Astrocyte (in vitro differentiated cells and primary cell): ENCODE results near the gene C6orf62. TPM values are rescaled to one million over a fixed set of nuclear protein-coding genes. Genes with fewer than 3 reads are reported as not detected.
"Not testable (repeated sequence)": the region's sequence is repeated elsewhere in the genome, so short reads cannot be mapped to it uniquely, and the experiment has no call there.

Source experiments
- DNase-seq: peaks from one replicate; pipeline ENCODE4 v3.0.0-alpha.2; 2010; ENCODE audit warnings: low read depth
- FAIRE-seq: peaks from 2 replicates; lab custom pipeline; 2011; peaks lifted over from hg19 to GRCh38; lab: Jason Lieb, UNC
- H2AFZ ChIP-seq: 2 replicates; pipeline ENCODE4 v1.6.0; 2012; ENCODE audit warnings: low read depth, low read length, inconsistent platforms
- H3K27ac ChIP-seq: 2 replicates; pipeline ENCODE4 v1.5.1; 2011; ENCODE audit warnings: low read depth, low read length, inconsistent platforms
- H3K27me3 ChIP-seq: 2 replicates; pipeline ENCODE4 v1.6.0; 2011; ENCODE audit warnings: low read length, inconsistent platforms; ENCODE audit not compliant: insufficient read depth
- H3K36me3 ChIP-seq: 2 replicates; pipeline ENCODE4 v1.5.1; 2011; ENCODE audit warnings: low read length, inconsistent platforms; ENCODE audit not compliant: insufficient read depth
- H3K4me1 ChIP-seq: 2 replicates; pipeline ENCODE4 v1.5.1; 2011; ENCODE audit warnings: low read length, inconsistent platforms; ENCODE audit not compliant: insufficient read depth
- H3K4me2 ChIP-seq: 2 replicates; pipeline ENCODE4 v1.6.0; 2012; ENCODE audit warnings: low read length, inconsistent platforms
- H3K4me3 ChIP-seq: 2 replicates; pipeline ENCODE4 v1.5.1; 2011; ENCODE audit warnings: low read depth, mild to moderate bottlenecking, low read length, inconsistent platforms; ENCODE audit not compliant: insufficient read depth
- H3K79me2 ChIP-seq: 2 replicates; pipeline ENCODE4 v1.6.0; 2012; ENCODE audit warnings: mild to moderate bottlenecking, low read length, inconsistent platforms; ENCODE audit not compliant: insufficient read depth
- H3K9ac ChIP-seq: 2 replicates; pipeline ENCODE4 v1.6.0; 2012; ENCODE audit warnings: mild to moderate bottlenecking, low read length, inconsistent platforms
- H3K9me3 ChIP-seq: 2 replicates; pipeline ENCODE4 v1.5.1; 2012; ENCODE audit warnings: low read depth, mild to moderate bottlenecking, low read length, inconsistent platforms; ENCODE audit not compliant: insufficient read depth
- H4K20me1 ChIP-seq: 2 replicates; pipeline ENCODE4 v1.6.0; 2012; ENCODE audit warnings: low read length, inconsistent platforms; ENCODE audit not compliant: insufficient read depth
- H3K27ac Mint-ChIP-seq: one replicate; pipeline ENCODE4 v1.8.0; 2021; ENCODE audit warnings: mild to moderate bottlenecking, mixed read lengths; ENCODE audit not compliant: unreplicated experiment
- H3K27me3 Mint-ChIP-seq: one replicate; pipeline ENCODE4 v1.8.0; 2021; ENCODE audit warnings: low read depth, mixed read lengths; ENCODE audit not compliant: unreplicated experiment
- H3K36me3 Mint-ChIP-seq: one replicate; pipeline ENCODE4 v1.8.0; 2021; ENCODE audit warnings: low read depth, mixed read lengths; ENCODE audit not compliant: unreplicated experiment
- H3K4me1 Mint-ChIP-seq: one replicate; pipeline ENCODE4 v1.8.0; 2021; ENCODE audit warnings: low read depth, mixed read lengths; ENCODE audit not compliant: unreplicated experiment
- H3K4me3 Mint-ChIP-seq: one replicate; pipeline ENCODE4 v1.8.0; 2021; ENCODE audit warnings: mild to moderate bottlenecking, moderate library complexity, mixed read lengths; ENCODE audit not compliant: unreplicated experiment
- H3K9me3 Mint-ChIP-seq: one replicate; pipeline ENCODE4 v1.8.0; 2021; ENCODE audit warnings: mild to moderate bottlenecking, mixed read lengths; ENCODE audit not compliant: unreplicated experiment
- CTCF ChIP-seq: IDR thresholded peaks from 2 replicates; pipeline ENCODE4 v1.5.1; 2011; ENCODE audit warnings: low read depth, mild to moderate bottlenecking, inconsistent platforms, low read length, moderate library complexity; ENCODE audit not compliant: insufficient read depth
- EZH2 ChIP-seq: IDR thresholded peaks from 2 replicates; pipeline ENCODE4 v1.6.1; 2012; ENCODE audit warnings: mild to moderate bottlenecking, low read length, inconsistent platforms; ENCODE audit not compliant: insufficient read depth
- total RNA-seq: library from RNA; stranded (reverse); gene quantifications from 2 replicates; pipeline ENCODE4 v1.2.1, GENCODE V29; 2021

Gene C6orf62
- total RNA-seq, 1 donor from 2014 or later = 162 TPM

DNA sequence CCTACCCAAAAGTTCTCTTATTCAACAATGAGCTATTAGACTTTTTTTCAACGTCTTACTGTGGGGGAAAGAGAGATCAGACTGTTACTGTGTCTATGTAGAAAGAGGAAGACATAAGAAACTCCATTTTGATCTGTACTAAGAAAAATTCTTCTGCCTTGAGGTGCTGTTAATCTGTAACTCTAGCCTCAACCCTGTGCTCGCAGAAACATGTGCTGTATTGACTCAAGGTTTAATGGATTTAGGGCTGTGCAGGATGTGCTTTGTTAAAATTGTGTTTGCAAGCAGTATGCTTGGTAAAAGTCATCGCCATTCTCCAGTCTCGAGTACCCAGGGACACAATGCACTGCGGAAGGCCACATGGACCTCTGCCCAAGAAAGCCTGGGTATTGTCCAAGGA is 57.2 kb downstream of the C6orf62 start:
- H3K4me3 ChIP-seq, H3K4me3 Mint-ChIP-seq, H3K9ac ChIP-seq, H3K27ac Mint-ChIP-seq, H2AFZ ChIP-seq, H3K27me3 Mint-ChIP-seq, H3K27me3 ChIP-seq, H3K9me3 Mint-ChIP-seq, H3K4me2 ChIP-seq, H3K9me3 ChIP-seq, H3K4me1 Mint-ChIP-seq, H3K27ac ChIP-seq, DNase-seq, FAIRE-seq, H3K4me1 ChIP-seq, H4K20me1 ChIP-seq: not testable (repeated sequence)
- H3K79me2 ChIP-seq = peaks cover 42% of the 10 kb centered on the region
- peaks cover 19% of the 10 kb centered on the region for H3K36me3 Mint-ChIP-seq
- H3K36me3 ChIP-seq = peaks cover 16% of the 10 kb centered on the region

DNA sequence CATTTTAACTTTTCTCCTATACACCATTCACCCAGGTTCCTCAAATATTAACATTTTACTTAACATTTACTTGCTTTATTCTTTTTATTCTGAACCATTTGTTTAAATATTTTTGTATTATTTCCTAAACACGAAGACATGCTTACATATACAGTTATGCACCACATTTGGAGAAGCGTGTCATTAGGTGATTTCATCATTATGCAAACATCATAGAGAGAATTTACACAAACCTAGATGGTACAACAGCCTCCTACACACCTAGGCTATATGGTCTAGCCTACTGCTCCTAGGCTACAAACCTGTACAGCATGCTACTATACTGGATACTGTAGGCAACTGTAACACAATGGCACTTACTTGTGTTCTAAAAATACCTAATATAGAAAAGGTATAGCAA is 58.8 kb downstream of the C6orf62 start:
- Histone ChIP-seq H3K79me2 (peaks cover 30% of the 10 kb centered on the region), H3K9me3 (no peaks in the 10 kb centered on the region), H3K4me2 (no peak overlapping the region), H4K20me1 (peaks cover 11% of the 10 kb centered on the region), H3K4me1 (no peaks in the 10 kb centered on the region), H3K27me3 (no peaks in the 10 kb centered on the region), H3K9ac (no peak overlapping the region), H3K27ac (no peak overlapping the region), H3K4me3 (no peak overlapping the region), H2AFZ (no peak overlapping the region), H3K36me3 (peaks cover 12% of the 10 kb centered on the region)
- no peak for FAIRE-seq
- Mint-ChIP-seq H3K27ac (no peak overlapping the region), H3K4me3 (no peak overlapping the region), H3K4me1 (peaks cover 3% of the 10 kb centered on the region), H3K9me3 (no peaks in the 10 kb centered on the region), H3K36me3 (peaks cover 19% of the 10 kb centered on the region), H3K27me3 (no peaks in the 10 kb centered on the region)
- TF ChIP-seq EZH2 (no peak), CTCF (no peak)
- no peak for DNase-seq

DNA sequence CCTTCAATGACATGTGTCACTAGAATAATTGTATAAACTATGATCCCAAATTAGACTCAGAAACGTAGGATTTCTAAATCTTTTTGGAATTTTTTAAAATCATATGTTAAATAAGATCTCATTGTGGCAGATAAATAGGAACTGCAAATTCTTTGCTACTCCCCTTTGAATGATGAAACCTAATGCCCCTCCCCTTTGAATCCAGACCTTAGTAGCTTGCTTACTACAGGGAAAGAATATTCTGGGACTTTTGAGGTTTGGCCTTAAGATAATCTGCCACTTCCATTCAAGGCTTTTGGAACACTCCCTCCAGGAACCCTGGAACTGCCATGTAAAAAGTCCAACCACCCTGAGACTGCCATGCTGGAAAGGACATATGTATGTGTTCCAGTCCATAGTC is 59.4 kb downstream of the C6orf62 start:
- Histone ChIP-seq H4K20me1 (peaks cover 9% of the 10 kb centered on the region), H3K27ac (no peak overlapping the region), H3K27me3 (no peaks in the 10 kb centered on the region), H3K79me2 (peaks cover 25% of the 10 kb centered on the region), H2AFZ (no peak overlapping the region), H3K9me3 (no peaks in the 10 kb centered on the region), H3K4me2 (no peak overlapping the region), H3K4me3 (no peak overlapping the region), H3K4me1 (no peaks in the 10 kb centered on the region), H3K9ac (no peak overlapping the region), H3K36me3 (peaks cover 11% of the 10 kb centered on the region)
- Mint-ChIP-seq H3K4me3 (no peak overlapping the region), H3K9me3 (no peaks in the 10 kb centered on the region), H3K36me3 (peaks cover 18% of the 10 kb centered on the region), H3K27ac (no peak overlapping the region), H3K4me1 (peaks cover under 1% of the 10 kb centered on the region), H3K27me3 (no peaks in the 10 kb centered on the region)
- DNase-seq (no peak), FAIRE-seq (no peak)
- TF ChIP-seq CTCF (no peak), EZH2 (no peak)
